Measurements from ENCODE around the gene CCDC71L.

CCDC71L gene

GRCh38 chr7:106658316-106659165 lies 2.4 kb downstream of the CCDC71L start:
- DNase-seq: no peak

- DNase-seq: no peak
Measured at GRCh38 chr7:106657085-106657991, 3.6 kb downstream of the CCDC71L start.

GRCh38 chr7:106655703-106656498 lies 5.1 kb downstream of the CCDC71L start:
- no peak for DNase-seq

GRCh38 chr7:106653488-106653887 lies 7.5 kb downstream of the CCDC71L start:
- DNase-seq: no peak

- no peak for DNase-seq
Measured at GRCh38 chr7:106652909-106653308, 8.0 kb downstream of the CCDC71L start.

GRCh38 chr7:106652092-106652491 lies 8.9 kb downstream of the CCDC71L start:
- no peak for DNase-seq

GRCh38 chr7:106646256-106646655 lies 14.7 kb downstream of the CCDC71L start:
- DNase-seq: no peak

- no peak for DNase-seq
Measured at GRCh38 chr7:106644999-106645398, 16.0 kb downstream of the CCDC71L start.

GRCh38 chr7:106643216-106644000 lies 17.6 kb downstream of the CCDC71L start:
- no peak for DNase-seq

- DNase-seq: no peak
Measured at GRCh38 chr7:106641416-106641815, 19.5 kb downstream of the CCDC71L start.

- DNase-seq: no peak
Measured at GRCh38 chr7:106640368-106641141, 20.4 kb downstream of the CCDC71L start.

GRCh38 chr7:106639476-106640334 lies 21.3 kb downstream of the CCDC71L start:
- DNase-seq: no peak

GRCh38 chr7:106635411-106635810 lies 25.5 kb downstream of the CCDC71L start:
- no peak for DNase-seq

- DNase-seq: no peak
Measured at GRCh38 chr7:106634958-106635357, 26.0 kb downstream of the CCDC71L start.

- DNase-seq: no peak
Measured at GRCh38 chr7:106630648-106631047, 30.3 kb downstream of the CCDC71L start.

- no peak for DNase-seq
Measured at GRCh38 chr7:106629516-106629915, 31.4 kb downstream of the CCDC71L start.

- no peak for DNase-seq
Measured at GRCh38 chr7:106626376-106627164, 34.4 kb downstream of the CCDC71L start.

- DNase-seq: no peak
Measured at GRCh38 chr7:106625678-106626301, 35.2 kb downstream of the CCDC71L start.

GRCh38 chr7:106623853-106624252 lies 37.1 kb downstream of the CCDC71L start:
- DNase-seq: no peak
